ENCODE results near the gene SLC36A2. TPM values are rescaled to one million over a fixed set of nuclear protein-coding genes. Genes with fewer than 3 reads are reported as not detected.

Gene SLC36A2
- total and polyA plus RNA-seq, 4 donors = not detected

GRCh38 chr5:151348789-151349188 is 1.4 kb upstream of the SLC36A2 start (continued):
- TF ChIP-seq SP1 (IDR thresholded peaks at IDR 0.05) = no peak

DNA sequence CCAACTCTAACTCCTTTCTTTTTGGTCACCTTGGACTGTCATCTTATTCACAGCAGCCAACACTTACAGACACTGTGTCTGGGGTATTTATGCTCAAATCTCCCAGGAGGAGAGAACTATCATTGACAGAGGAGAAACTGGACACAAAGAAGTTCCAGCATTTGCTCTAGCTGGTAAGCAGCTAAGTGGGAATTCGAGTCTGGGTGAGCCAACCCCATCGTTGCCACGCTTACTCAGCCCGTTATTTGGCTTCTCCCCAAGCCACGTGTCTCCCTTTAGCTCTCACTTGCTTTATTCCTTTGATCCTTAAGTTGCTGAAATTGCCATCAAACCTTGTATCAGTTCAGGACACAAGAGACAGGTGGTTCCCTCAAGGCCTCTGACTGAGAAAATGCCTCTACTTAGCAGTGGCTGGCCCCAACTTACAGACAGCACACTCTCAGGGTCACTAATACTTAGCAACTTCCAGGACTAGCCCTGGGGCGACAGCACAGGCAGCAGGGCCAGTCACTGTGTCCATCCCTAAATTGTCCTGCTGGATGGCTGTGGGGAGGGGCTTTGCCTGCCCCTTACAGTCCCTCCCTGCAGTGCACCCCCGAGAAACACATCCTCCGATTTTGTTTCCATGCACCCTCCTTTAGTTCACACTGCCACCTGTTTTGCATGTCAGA is 1.4 kb downstream of the SLC36A2 start:
- no peak for DNase-seq (ENCODE audit: low spot score)
- WGBS = 55% methylated on average over 8 of the region's 8 CpGs
- Histone ChIP-seq H3K9me3 (ENCODE audit: control insufficient read depth in 4 of 4, low read length in 3 of 4) (no peaks in the 10 kb centered on the region), H3K9ac (ENCODE audit: low read depth in 1 of 2, low read length in 2 of 2) (no peak overlapping the region), H3K4me3 (ENCODE audit: low read depth in 1 of 3, low read length in 3 of 3) (no peak overlapping the region), H3K27me3 (ENCODE audit: control insufficient read depth in 4 of 4, insufficient read depth in 4 of 4, low read length in 3 of 4) (peaks cover 0 to 11% (median 2%) of the 10 kb centered on the region in 4 donors), H3K36me3 (ENCODE audit: control insufficient read depth in 4 of 4, insufficient read depth in 3 of 4, low read depth in 1 of 4, low read length in 3 of 4) (no peaks in the 10 kb centered on the region), H3K27ac (ENCODE audit: low read depth in 1 of 2, low read length in 2 of 2) (no peak overlapping the region), H3K4me1 (ENCODE audit: control insufficient read depth in 4 of 4, insufficient read depth in 4 of 4, low read length in 3 of 4) (no peaks in the 10 kb centered on the region)
- TF ChIP-seq RAD21 (IDR thresholded peaks at IDR 0.05) (no peak), FOXA1 (IDR thresholded peaks at IDR 0.05) (no peak), JUND (IDR thresholded peaks at IDR 0.05) (no peak), MAX (IDR thresholded peaks at IDR 0.05) (no peak), GABPA (IDR thresholded peaks at IDR 0.05 in 1 of 2, conservative IDR thresholded peaks at IDR 0.05 in 1 of 2) (no peak), NR2F2 (IDR thresholded peaks at IDR 0.05) (no peak)
- TF ChIP-seq, protein P1, sequence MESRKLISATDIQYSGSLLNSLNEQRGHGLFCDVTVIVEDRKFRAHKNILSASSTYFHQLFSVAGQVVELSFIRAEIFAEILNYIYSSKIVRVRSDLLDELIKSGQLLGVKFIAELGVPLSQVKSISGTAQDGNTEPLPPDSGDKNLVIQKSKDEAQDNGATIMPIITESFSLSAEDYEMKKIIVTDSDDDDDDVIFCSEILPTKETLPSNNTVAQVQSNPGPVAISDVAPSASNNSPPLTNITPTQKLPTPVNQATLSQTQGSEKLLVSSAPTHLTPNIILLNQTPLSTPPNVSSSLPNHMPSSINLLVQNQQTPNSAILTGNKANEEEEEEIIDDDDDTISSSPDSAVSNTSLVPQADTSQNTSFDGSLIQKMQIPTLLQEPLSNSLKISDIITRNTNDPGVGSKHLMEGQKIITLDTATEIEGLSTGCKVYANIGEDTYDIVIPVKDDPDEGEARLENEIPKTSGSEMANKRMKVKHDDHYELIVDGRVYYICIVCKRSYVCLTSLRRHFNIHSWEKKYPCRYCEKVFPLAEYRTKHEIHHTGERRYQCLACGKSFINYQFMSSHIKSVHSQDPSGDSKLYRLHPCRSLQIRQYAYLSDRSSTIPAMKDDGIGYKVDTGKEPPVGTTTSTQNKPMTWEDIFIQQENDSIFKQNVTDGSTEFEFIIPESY (IDR thresholded peaks at IDR 0.05) = no peak
- TF ChIP-seq, protein P2, sequence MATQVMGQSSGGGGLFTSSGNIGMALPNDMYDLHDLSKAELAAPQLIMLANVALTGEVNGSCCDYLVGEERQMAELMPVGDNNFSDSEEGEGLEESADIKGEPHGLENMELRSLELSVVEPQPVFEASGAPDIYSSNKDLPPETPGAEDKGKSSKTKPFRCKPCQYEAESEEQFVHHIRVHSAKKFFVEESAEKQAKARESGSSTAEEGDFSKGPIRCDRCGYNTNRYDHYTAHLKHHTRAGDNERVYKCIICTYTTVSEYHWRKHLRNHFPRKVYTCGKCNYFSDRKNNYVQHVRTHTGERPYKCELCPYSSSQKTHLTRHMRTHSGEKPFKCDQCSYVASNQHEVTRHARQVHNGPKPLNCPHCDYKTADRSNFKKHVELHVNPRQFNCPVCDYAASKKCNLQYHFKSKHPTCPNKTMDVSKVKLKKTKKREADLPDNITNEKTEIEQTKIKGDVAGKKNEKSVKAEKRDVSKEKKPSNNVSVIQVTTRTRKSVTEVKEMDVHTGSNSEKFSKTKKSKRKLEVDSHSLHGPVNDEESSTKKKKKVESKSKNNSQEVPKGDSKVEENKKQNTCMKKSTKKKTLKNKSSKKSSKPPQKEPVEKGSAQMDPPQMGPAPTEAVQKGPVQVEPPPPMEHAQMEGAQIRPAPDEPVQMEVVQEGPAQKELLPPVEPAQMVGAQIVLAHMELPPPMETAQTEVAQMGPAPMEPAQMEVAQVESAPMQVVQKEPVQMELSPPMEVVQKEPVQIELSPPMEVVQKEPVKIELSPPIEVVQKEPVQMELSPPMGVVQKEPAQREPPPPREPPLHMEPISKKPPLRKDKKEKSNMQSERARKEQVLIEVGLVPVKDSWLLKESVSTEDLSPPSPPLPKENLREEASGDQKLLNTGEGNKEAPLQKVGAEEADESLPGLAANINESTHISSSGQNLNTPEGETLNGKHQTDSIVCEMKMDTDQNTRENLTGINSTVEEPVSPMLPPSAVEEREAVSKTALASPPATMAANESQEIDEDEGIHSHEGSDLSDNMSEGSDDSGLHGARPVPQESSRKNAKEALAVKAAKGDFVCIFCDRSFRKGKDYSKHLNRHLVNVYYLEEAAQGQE (IDR thresholded peaks at IDR 0.05) = no peak

DNA sequence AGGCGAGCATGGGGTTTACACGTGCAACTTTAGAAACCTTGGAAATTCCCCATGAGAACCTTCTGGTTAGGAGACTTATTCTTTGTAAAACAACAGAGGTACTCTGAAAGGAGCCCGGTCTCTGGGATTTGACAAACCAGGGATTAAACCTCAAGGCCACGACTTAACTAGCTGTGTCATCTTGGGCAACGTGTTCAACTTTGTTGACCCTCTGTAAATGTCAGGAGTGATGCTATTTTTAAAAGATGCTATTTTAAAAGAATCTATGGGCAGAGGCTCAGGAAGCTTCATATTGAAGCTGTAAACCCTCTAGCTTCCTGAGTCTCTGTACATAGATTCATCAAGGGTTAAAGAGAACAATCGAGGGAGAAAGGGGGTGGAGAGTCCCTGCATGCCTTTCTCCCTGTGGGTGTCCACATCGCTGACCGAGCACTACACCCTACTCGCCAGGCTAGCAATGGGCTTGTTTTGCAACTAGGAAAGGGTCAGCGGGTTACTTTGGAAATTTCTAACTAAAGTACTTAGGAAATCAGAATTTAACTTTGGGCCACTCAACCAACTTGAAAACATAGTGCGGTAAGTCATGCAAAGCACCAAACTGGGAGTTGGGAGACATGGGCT is 2.1 kb downstream of the SLC36A2 start:
- WGBS = 31% methylated on average over 11 of the region's 11 CpGs
- H3K9me3 ChIP-seq (ENCODE audit: control insufficient read depth in 4 of 4, low read length in 3 of 4) = no peaks in the 10 kb centered on the region
- no peak overlapping the region for H3K4me3 ChIP-seq (ENCODE audit: low read depth in 1 of 3, low read length in 3 of 3)
- H3K36me3 ChIP-seq (ENCODE audit: control insufficient read depth in 4 of 4, insufficient read depth in 3 of 4, low read depth in 1 of 4, low read length in 3 of 4) = no peaks in the 10 kb centered on the region
- H3K4me1 ChIP-seq (ENCODE audit: control insufficient read depth in 4 of 4, insufficient read depth in 4 of 4, low read length in 3 of 4) = no peaks in the 10 kb centered on the region
- no peak overlapping the region for H3K27ac ChIP-seq (ENCODE audit: low read depth in 1 of 2, low read length in 2 of 2)
- no peak for DNase-seq (ENCODE audit: low spot score)
- peaks cover 0 to 11% (median 2%) of the 10 kb centered on the region in 4 donors for H3K27me3 ChIP-seq (ENCODE audit: control insufficient read depth in 4 of 4, insufficient read depth in 4 of 4, low read length in 3 of 4)
- H3K9ac ChIP-seq (ENCODE audit: low read depth in 1 of 2, low read length in 2 of 2) = no peak overlapping the region
- TF ChIP-seq, protein P1 (IDR thresholded peaks at IDR 0.05) = no peak
- TF ChIP-seq ATF3 (IDR thresholded peaks at IDR 0.05) (no peak), HNF4G (IDR thresholded peaks at IDR 0.05) (no peak), GABPA (IDR thresholded peaks at IDR 0.05 in 1 of 2, conservative IDR thresholded peaks at IDR 0.05 in 1 of 2) (no peak), EGR1 (IDR thresholded peaks at IDR 0.05; ENCODE audit: low read depth in 2 of 2) (no peak), YY1 (IDR thresholded peaks at IDR 0.05) (no peak), NR2F2 (IDR thresholded peaks at IDR 0.05) (no peak), FOXA2 (IDR thresholded peaks at IDR 0.05) (no peak)
- TF ChIP-seq, protein P2 (IDR thresholded peaks at IDR 0.05) = no peak
- TF ChIP-seq, protein P3, sequence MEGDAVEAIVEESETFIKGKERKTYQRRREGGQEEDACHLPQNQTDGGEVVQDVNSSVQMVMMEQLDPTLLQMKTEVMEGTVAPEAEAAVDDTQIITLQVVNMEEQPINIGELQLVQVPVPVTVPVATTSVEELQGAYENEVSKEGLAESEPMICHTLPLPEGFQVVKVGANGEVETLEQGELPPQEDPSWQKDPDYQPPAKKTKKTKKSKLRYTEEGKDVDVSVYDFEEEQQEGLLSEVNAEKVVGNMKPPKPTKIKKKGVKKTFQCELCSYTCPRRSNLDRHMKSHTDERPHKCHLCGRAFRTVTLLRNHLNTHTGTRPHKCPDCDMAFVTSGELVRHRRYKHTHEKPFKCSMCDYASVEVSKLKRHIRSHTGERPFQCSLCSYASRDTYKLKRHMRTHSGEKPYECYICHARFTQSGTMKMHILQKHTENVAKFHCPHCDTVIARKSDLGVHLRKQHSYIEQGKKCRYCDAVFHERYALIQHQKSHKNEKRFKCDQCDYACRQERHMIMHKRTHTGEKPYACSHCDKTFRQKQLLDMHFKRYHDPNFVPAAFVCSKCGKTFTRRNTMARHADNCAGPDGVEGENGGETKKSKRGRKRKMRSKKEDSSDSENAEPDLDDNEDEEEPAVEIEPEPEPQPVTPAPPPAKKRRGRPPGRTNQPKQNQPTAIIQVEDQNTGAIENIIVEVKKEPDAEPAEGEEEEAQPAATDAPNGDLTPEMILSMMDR (IDR thresholded peaks at IDR 0.05; ENCODE audit: low read depth, low read length, missing input control) = no peak
